NCI-H2227 treated with DMSO at 0.1 percent for 48 hours (cell line): ENCODE results near the gene NUDT8.
A peak's percentile ranks its signal among the peaks of the same experiment; 100 is the strongest.
"Not testable (repeated sequence)": the region's sequence is repeated elsewhere in the genome, so short reads cannot be mapped to it uniquely, and the experiment has no call there.

Experiments
- DNase-seq: peaks from one replicate; lab custom pipeline; 2025; lab: John Stamatoyannopoulos, UW

NUDT8 gene

DNA sequence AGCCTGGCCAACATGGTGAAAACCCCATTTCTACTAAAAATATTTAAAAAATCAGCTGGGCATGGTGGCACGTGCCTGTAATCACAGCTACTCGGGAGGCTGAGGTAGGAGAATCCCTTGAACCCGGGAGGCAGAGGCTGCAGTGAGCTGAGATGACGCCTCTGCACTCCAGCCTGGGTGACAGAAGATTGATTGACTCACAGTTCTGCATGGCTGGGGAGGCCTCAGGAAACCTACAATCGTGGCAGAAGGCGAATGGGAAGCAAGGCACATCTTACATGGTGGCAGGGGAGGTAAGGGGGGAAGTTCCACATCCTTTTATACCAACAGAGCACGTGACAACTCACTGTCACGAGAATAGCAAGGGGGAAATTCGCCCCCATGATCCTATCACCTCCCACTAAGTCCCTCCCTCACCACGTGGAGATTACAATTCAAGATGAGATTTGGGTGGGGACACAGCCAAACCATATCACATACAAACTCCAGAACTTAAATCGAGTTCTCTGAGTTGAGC lies 40.8 kb downstream of the NUDT8 start:
- not testable (repeated sequence) for DNase-seq

DNA sequence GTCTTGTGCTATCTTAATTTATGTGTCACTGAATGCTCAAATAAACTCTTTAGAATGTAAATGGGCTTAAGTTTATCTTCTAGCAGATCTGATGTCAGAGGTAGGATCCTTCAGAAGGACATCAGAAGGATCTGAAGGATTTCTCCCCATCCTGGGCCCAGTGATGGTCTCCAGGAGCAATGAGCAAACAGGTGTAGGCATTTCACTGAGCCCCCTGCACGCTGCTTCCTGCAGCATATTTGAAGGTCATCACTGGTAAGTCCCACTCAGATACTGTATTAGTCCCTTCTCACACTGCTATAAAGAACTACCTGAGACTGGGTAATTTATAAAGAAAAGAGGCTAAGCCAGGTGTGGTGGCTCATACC lies 41.6 kb downstream of the NUDT8 start:
- no peak for DNase-seq

DNA sequence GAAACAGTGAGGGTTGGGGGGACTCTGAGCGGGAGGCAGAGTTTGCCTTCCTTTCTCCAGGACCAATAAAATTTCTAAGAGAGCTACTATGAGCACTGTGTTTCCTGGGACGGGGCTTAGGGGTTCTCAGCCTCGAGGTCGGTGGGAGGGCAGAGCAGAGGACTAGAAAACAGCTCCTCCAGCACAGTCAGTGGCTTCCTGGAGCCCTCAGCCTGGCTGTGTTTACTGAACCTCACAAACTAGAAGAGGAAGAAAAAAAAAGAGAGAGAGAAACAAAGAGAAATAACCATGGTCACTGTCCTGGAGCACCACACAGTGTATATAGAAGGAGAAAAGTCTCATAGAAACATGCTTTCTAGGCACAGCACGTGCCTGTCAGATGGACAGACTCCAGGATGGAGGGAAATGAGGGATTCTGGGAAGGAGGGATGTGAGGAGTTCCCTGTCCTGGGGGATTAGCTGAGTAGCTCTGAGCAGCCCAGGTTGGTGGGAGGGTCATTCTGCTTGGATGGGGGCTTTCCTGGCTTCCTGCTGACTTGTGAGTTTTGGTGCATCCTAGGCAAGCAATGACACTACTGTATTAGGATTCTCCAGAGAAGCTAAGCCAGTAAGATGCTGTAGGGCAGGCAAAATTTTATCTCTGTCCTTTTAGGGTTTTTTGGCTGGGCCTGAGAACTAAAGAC lies 43.0 kb downstream of the NUDT8 start:
- no peak for DNase-seq

DNA sequence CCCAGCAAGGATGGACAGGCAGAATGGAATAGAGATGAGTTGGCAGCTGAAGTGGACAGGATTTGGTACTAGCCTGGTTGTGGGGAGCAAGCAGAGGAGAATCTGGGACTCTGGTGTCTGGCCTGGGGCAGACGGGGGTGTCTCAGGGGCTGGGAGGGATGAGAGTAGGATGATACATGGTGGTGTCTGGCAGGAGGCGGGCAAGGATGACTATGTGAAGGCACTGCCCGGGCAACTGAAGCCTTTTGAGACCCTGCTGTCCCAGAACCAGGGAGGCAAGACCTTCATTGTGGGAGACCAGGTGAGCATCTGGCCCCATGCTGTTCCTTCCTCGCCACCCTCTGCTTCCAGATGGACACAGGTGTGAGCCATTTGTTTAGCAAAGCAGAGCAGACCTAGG lies 43.8 kb downstream of the NUDT8 start:
- no peak for DNase-seq

DNA sequence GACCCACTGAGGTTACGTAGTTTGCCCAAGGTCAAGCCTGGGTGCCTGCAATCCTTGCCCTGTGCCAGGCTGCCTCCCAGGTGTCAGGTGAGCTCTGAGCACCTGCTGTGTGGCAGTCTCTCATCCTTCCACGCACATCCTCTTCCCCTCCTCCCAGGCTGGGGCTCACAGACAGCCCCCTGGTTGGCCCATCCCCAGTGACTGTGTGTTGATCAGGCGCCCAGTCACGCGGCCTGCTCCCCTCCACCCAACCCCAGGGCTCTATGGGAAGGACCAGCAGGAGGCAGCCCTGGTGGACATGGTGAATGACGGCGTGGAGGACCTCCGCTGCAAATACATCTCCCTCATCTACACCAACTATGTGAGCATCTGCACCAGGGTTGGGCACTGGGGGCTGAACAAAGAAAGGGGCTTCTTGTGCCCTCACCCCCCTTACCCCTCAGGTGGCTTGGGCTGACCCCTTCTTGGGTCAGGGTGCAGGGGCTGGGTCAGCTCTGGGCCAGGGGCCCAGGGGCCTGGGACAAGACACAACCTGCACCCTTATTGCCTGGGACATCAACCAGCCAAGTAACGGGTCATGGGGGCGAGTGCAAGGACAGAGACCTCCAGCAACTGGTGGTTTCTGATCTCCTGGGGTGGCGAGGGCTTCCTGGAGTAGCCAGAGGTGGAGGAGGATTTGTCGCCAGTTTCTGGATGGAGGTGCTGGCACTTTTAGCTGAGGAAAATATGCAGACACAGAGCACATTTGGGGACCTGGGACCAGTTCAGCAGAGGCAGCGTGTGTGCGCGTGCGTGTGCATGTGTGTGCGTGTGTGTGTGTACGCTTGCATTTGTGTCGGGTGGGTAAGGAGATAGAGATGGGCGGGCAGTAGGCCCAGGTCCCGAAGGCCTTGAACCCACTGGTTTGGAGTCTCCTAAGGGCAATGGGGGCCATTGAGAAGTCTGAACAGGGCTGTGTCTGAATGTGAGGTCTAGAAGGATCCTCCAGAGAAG lies 44.6 kb downstream of the NUDT8 start:
- DNase-seq, result no peak

DNA sequence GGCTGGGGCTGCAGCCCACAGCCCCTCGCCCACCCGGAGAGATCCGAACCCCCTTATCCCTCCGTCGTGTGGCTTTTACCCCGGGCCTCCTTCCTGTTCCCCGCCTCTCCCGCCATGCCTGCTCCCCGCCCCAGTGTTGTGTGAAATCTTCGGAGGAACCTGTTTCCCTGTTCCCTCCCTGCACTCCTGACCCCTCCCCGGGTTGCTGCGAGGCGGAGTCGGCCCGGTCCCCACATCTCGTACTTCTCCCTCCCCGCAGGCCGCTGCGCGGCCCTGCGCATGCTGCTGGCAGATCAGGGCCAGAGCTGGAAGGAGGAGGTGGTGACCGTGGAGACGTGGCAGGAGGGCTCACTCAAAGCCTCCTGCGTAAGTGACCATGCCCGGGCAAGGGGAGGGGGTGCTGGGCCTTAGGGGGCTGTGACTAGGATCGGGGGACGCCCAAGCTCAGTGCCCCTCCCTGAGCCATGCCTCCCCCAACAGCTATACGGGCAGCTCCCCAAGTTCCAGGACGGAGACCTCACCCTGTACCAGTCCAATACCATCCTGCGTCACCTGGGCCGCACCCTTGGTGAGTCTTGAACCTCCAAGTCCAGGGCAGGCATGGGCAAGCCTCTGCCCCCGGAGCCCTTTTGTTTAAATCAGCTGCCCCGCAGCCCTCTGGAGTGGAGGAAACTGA lies 45.4 kb downstream of the NUDT8 start:
- peak; percentile 42 for DNase-seq

DNA sequence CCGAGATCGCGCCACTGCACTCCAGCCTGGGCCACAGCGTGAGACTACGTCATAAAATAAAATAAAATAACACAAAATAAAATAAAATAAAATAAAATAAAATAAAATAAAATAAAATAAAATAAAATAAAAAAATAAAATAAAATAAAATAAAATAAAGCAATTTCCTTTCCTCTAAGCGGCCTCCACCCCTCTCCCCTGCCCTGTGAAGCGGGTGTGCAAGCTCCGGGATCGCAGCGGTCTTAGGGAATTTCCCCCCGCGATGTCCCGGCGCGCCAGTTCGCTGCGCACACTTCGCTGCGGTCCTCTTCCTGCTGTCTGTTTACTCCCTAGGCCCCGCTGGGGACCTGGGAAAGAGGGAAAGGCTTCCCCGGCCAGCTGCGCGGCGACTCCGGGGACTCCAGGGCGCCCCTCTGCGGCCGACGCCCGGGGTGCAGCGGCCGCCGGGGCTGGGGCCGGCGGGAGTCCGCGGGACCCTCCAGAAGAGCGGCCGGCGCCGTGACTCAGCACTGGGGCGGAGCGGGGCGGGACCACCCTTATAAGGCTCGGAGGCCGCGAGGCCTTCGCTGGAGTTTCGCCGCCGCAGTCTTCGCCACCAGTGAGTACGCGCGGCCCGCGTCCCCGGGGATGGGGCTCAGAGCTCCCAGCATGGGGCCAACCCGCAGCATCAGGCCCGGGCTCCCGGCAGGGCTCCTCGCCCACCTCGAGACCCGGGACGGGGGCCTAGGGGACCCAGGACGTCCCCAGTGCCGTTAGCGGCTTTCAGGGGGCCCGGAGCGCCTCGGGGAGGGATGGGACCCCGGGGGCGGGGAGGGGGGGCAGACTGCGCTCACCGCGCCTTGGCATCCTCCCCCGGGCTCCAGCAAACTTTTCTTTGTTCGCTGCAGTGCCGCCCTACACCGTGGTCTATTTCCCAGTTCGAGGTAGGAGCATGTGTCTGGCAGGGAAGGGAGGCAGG lies 46.2 kb downstream of the NUDT8 start, which contains the start of gene GSTP1:
Gene GSTP1, plus strand, starts transcription at position 566 of the 958 bp plus-strand sequence. Its CDS starts 32 bp downstream, at position 598.
- DNase-seq, result peak; percentile 90

DNA sequence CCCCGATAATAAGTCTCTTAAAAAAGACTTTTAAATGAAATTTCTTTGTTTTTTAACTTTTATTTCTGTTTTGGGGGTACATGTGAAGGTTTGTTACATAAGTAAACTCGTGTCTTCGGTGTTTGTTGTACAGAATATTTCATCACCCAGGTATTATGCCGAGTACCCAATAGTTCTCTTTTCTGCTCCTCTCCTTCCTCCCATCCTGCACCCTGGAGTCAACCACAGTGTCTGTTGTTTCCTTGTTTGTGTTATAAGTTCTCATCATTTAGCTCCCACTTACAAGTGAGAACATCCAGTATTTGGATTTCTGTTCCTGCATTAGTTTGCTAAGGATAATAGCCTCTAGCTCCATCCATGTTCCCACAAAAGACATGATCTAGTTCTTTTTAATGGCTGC lies 47.7 kb downstream of the NUDT8 start:
- no peak for DNase-seq

DNA sequence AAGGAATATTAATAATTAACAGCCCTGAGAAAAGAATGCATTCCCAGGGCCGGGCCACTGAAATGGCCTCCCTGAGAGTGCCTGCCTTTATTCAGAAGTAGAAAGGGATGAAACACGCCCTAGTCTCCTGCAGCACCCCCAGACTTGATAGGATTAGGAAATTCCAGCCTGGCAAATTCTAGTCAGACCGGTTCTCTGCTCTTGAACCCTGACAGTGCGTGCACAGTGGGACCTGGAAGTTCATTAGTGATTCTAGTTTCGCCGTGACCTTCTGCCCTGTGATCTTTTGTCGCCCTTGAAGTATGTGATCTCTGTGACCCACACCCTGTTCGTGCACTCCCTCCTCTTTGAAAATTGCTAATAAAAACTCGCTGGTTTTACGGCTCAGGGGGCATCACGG lies 48.3 kb downstream of the NUDT8 start:
- no peak for DNase-seq

DNA sequence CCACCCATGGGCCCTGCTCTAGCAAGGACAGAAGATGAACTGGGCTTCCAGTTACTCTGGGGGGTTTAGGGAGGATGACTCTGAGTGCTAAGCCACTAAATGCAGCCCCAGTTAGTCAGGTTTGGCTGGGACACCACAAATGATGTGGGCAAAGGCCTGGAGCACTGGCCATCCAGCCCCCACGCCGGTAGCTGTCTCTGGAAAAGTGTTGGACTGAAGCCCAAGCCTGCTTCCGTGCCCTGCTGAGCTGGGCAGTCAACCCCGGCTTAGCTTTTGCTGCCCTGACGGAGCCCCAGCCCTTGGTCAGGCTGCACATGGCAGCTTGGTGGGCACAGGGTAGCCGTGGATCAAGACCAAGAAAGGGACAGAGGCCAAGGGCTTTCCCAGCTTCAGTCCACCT lies 51.8 kb downstream of the NUDT8 start:
- DNase-seq, result no peak
